HG03565 (cell line): ENCODE results near the gene NRN1L.
"Not testable (repeated sequence)": the region's sequence is repeated elsewhere in the genome, so short reads cannot be mapped to it uniquely, and the experiment has no call there.

Experiments
- ATAC-seq: cut with Tn5 transposase; IDR thresholded peaks from one replicate; pipeline ENCODE4 v1.9.1; 2021; ENCODE audit warnings: mild to moderate bottlenecking, moderate library complexity; ENCODE audit not compliant: unreplicated experiment

NRN1L gene

GRCh38 chr16:67860589-67861398, 23.9 kb upstream of the NRN1L start:
- no peak for ATAC-seq

DNA sequence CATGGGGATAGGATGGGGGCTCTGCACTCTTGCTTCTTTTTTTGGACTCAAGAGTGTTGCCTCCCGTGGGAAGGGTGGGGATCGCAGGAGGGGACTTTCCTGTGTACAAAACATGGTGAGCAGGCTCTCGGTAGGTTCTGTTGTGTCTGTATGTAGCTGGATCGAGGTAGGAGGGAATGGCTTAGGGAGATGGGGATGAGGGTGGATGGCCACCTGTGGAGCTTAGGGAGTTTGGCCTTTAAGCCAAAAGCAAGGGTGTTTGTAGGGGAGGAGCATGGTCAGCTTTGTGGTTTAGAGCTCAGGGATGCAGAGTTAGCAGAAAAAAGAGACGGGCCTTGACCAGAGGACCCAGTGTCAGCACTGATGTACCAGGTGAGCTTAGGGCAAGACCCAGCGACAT, 22.8 kb upstream of the NRN1L start:
- no peak for ATAC-seq

GRCh38 chr16:67862623-67863583, 21.8 kb upstream of the NRN1L start:
- ATAC-seq = no peak

- not testable (repeated sequence) for ATAC-seq
Measured at GRCh38 chr16:67864044-67864443, 20.6 kb upstream of the NRN1L start.

DNA sequence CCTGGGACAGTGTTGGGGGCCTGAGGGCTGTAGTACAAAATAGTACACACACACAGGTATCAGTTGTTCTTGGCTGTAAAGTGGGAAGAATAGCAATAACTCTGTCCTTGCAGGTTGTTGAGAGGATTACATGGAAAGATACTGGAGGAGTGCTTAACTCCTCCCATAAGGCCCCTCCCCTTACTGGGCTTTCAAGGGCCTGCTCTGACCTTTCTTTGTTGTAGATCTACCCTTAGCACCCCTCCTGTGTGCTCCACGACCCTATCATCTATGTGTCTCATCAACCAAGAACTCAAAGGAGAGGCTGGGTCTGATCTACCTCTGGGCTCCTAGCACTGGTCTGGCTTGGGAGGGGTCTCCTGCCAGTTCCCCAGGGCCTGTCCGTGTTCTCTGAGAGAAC, 20.1 kb upstream of the NRN1L start:
- no peak for ATAC-seq

DNA sequence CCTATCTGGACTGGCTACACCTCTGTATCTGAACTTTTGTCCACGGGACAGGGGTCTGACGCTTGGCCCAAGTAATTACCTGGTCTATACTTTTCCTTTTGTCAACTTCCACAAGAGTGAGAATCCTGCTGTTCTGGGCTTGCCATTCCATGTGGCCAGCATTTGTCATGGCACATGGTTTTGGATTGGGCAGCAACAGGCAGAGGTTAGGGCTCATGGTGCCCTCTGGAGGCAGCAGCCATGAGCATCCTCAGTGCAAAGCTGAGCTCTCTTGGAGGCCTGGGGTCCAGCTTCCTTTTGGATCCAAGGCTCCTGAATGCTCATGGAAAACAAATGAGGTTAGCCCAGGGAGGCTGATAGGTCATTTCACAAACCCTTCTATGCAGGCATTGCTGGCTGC, 19.4 kb upstream of the NRN1L start:
- ATAC-seq = no peak

DNA sequence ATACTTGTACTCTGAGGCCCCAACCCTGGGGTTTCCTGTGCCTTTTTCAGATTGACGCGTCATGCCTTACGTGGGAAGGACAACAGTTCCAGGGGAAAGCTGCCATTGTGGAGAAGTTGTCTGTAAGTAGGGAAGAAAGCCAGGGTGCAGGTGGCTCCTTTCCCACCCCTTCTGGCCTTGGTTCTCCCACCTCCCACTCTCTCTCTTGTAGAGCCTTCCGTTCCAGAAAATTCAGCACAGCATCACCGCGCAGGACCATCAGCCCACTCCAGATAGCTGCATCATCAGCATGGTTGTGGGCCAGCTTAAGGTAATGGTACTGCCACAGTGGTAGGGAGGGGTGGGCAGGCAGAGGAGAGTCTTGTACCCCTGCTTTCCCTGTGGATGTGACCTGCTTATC, 16.4 kb upstream of the NRN1L start:
- ATAC-seq = no peak

GRCh38 chr16:67869653-67870052, 15.0 kb upstream of the NRN1L start:
- no peak for ATAC-seq

DNA sequence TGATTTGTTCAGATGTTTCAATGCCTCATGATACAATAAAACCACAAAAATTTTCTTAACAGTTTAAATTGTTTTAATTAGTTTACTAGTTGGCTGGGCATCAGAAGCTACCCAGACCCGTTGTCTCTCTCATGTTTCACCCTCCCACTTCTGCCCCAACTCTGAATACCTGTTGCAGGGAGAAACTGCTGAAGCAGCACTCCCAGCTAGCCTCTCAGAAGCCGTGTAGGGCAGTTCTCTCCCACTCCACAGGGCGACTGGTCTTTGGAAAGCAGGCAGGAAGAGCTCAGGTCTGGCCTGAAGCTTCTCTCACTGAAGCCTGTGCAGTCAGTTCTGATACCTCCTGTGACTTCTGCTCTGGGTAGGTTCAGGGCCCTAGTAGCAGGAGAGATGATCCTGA, 13.4 kb upstream of the NRN1L start:
- ATAC-seq = no peak

DNA sequence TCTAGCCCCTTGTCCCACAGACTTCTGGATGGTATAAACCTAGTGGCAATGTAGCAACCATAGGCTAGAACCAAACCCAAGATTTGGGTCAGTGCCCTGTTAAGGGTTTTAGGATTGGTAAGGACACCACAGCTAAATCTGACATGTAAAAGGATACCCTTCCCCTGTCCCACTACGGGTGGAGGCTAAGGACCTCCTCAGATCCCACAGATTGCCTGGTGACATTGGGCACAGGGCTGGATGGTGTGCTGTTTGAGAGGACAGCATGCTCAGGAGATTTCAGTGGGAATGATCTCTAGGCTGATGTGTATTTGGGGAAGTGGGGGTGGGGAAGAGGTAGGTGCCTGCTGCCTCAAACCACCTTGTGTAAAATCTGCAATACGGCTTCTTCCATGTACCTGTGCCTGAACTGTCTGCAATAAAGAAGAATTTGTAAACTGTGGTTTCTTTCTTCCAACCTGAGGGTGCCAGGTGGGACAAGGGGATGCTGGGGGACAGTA, 12.5 kb upstream of the NRN1L start:
- ATAC-seq = no peak

DNA sequence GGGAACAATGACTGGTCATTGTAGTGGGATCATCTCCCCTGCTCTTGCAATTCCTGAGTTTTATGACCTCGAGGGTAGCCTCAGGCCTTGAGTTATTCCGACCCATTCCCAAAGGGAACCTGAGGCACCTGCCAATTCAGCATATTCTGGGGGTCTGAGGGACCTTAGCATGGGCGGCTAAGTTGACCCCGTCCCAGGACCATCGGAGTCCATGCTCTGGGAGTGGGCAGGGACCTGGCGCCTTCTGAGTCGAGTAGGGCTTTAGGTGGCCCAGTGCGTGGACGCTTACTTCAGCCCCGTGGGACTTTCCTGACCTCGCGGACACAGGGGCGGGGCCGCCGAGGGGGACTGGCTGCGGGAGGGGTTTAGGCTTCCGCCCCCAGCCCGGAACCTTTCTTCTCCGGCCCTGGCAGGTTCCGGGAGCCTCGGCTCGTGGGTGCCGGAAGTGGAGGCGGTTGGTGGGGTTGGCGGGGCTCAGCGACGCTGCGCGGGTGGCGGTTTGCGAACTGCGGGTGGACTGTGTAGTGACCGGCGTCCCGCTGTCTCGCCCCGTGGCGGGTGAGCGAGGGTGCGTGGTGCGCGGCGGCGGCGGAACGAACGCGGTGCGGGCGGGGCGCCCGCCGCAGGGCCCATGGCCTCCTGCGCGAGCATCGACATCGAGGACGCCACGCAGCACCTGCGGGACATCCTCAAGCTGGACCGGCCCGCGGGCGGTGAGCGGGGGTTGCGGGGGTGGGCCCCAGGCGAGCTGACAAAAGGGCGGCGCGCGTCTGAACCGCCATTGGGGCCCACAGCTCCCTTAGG, 11.9 kb upstream of the NRN1L start, which contains the start of gene EDC4:
Gene EDC4, plus strand, starts transcription at position 422 of the 804 bp plus-strand sequence. Its CDS starts 210 bp downstream, at position 632.
- peak; percentile 59 for ATAC-seq

DNA sequence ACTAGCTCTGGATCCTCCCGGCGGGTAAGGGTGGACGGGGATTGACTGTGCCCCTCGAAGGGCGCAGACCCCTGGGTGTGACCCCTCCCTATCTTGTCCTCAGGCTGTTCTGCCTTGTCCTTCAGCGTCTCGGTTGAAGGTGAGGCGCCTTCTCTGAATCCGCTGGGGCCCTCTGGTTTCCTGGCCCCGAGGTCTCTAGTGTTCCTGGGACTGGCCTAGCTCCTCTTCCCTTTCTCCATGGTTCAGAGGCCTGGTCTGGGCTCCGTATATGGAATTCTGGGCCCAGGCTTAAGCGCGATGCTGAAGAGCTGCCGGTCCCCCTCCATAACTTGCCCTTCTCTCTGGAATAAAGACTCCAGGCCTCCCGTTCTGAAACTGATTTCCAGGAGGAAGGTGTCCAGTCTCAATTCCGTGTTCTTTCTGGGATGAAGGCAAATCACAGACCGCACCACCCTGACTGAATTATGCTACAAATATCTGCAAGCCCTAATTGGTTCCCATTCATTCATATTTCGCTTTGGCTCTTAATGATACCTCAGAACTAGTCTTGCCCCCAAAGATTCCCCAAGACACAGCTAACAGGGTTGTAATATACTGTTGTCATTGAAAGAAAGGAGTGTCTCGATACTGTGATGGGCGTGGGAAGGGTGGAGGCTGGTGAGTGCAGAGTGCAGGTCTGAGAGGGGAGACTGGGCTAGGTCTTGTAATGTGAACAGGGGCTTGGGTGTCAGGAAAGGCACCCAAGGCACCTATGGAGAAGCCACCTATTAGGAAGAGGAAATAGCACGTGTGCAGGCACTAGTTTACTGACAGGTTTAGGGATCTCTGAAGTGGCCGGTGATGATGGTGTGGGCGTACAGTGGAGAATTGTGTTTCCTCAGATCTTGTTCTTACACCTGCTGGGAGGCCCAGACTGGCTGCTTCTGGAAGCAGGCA, 11.0 kb upstream of the NRN1L start:
- no peak for ATAC-seq

- no peak for ATAC-seq
Measured at GRCh38 chr16:67874372-67874771, 10.3 kb upstream of the NRN1L start.

- ATAC-seq = no peak
Measured at GRCh38 chr16:67877064-67877463, 7.6 kb upstream of the NRN1L start.

DNA sequence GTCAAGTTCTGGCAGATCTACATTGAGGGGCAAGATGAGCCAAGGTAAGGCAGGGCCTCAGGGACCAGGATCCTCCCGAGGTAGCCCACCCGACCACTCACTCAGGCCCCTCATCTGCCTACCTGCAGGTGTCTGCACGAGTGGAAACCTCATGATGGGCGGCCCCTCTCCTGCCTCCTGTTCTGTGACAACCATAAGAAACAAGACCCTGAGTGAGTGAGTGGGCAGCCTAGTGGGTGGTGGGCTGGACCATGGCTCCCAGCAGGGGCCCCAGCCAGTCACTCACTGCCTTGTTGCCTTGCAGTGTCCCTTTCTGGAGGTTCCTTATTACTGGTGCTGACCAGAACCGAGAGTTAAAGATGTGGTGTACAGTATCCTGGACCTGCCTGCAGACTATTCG, 6.5 kb upstream of the NRN1L start:
- ATAC-seq = no peak

- no peak for ATAC-seq
Measured at GRCh38 chr16:67878846-67879245, 5.8 kb upstream of the NRN1L start.

DNA sequence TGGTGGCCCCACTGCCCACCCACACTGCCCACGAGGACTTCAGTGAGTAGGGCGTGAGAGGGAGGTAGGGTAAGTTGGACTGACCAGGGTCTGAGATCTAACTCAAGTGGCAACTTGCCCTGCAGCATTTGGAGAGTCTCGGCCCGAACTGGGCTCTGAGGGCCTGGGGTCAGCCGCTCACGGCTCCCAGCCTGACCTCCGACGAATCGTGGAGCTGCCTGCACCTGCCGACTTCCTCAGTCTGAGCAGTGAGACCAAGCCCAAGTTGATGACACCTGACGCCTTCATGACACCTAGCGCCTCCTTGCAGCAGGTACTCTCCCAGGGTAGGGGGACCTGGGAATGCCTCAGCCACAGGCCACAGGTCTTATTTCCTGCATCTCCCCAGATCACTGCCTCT, 5.2 kb upstream of the NRN1L start:
- no peak for ATAC-seq

- no peak for ATAC-seq
Measured at GRCh38 chr16:67879936-67880335, 4.7 kb upstream of the NRN1L start.

- no peak for ATAC-seq
Measured at GRCh38 chr16:67880584-67880983, 4.1 kb upstream of the NRN1L start.
